Activated CD8-positive, alpha-beta memory T cell treated with anti-CD3 and anti-CD28 coated beads, Interleukin-2, amount 50 U/mL, for 1 hour (primary cell): ENCODE results near the gene NLRP12.
"Not testable (repeated sequence)": the region's sequence is repeated elsewhere in the genome, so short reads cannot be mapped to it uniquely, and the experiment has no call there.

Experiments used
- DNase-seq: peaks from one replicate; pipeline ENCODE4 v3.0.0-alpha.2; 2020; ENCODE audit errors: extremely low read depth

Gene NLRP12

DNA sequence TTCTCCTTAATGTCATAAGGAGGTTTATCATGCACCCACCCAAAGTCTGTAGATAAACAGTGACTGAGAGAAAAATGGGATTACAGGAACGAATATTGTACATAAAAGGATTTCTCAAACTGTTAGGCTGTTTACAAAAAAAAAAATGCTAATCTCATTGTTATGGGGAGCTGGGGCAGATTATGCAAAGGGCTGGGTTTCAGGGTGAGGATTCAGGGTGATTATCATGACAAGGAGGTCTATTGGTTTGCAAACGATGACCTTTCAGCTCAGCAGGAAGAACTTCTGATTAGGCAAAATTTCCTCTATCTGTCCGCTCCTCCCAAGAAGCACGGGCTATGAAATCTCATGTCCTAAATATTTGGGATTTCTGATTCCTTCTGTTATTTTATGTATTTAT is 41.4 kb downstream of the NLRP12 start:
- DNase-seq = no peak

DNA sequence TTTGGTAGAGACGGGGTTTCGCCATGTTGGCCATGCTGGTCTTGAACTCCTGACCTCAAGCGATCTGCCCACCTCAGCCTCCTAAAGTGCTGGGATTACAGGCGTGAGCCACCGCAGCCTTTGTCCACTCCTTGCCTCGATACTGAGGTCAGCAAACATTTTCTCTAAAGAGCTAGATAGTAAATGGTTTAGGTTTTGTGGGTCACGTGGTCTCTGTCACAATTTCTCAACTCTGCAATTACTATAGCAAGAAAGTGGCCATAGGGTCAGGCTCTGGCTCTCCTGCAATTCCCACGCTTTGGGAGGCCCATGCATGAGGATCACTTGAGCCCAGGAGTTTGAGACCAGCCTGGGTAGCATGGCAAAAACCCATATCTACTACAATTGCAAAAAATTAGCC is 42.8 kb downstream of the NLRP12 start:
- DNase-seq = not testable (repeated sequence)

DNA sequence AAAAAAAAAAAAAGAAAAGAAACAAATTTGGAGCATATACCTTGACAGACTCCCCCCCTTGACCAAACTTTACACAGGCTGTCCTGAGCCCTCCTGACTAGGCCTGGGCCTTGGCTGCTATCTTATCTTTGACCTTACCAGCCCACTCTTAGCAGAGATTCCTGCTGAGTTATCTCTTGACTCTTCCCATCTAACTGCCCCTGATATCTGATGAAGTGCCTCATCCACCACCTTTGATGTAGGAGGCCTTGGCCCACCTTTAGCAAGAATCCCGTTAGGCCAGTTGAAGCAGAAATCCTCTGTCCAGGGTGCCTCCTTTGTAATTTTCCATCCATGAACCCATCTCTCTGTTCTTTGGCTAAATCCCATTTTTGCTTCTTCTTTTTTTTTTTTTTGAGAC is 43.6 kb downstream of the NLRP12 start:
- no peak for DNase-seq

DNA sequence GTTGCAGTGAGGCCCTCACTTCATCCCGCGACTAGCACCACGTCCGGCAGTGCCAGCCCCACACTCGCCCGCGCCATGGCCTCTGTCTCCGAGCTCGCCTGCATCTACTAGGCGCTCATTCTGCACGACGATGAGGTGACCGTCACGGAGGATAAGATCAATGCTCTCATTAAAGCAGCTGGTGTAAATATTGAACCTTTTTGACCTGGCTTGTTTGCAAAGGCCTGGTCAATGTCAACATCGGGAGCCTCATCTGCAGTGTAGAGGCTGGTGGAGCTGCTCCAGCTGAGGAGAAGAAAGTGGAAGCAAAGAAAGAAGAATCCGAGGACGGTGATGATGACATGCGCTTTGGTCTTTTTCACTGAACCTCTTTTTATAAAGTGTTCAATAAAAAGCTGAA is 48.6 kb downstream of the NLRP12 start:
- no peak for DNase-seq

DNA sequence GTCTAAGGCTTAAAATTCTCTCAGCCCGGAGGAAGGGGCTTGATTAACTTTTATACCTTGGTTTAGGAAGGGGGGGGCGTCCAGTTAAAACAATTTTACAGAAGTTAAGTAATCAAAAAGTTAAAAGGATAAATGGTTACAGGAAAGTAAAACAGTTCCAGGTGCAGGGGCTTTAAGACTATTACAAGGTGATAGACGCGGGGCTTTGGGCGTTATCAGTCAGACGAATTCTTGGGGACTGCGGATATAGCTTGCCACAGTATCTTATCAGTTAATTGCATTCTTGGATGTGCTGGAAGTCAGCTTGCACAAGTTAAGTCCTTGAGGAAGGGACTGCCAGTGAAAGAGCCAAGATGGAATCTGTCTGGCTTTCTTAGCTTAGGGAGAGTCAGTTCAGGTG is 49.6 kb downstream of the NLRP12 start:
- not testable (repeated sequence) for DNase-seq

DNA sequence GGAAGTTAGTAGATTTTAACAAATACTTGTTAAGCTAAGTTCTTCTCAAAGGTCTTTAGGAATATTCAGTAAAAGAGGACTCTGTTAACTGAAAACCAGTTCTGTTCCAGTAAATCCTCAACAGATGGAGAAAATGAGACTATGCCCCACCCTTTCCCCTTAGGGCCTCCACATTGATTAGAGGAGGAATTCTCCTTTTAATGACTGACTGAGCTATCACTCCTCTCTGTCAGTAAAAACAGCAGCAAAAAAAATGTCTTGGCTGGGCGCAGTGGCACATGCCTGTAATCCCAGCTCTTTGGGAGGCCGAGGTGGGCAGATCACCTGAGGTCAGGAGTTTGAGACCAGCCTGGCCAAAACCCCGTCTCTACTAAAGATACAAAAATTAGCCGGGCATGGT is 50.1 kb downstream of the NLRP12 start:
- DNase-seq = no peak

DNA sequence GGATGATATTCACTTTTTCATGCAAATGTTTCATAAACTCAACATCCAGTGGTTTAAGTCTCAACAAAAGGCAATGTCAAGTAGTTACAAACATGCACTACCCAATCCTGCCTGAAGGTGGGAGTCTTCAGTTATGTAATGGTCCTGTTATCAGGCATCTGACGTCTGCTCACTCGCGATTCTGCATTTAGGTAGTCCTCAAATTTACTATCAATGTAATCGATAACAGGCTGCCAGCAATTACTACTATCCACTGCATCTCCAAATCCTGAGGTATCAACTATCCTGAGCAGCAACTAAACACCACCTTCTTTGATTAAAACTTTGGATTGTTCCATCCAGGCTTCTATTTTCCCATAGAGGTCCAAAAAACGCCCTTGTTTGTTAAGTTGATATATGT is 51.2 kb downstream of the NLRP12 start:
- DNase-seq = no peak

DNA sequence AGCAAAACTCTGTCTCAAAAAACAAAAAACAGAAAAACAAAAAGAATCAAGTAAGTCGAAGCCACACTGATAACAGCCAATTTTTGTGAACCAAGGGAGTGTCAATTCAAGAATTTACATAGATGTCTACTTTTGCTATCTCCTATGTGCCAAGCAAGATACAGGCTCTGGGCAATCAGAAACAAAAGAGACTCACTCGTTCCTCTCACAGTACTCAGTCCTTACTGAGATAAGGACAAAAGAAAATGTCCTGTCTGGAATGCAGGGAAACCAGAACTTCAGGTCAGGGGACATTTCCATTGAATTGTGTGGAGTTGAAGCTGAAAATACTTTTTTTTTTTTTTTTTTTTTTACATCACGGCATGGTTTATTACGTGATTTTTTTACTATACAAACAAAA is 53.0 kb downstream of the NLRP12 start:
- no peak for DNase-seq

DNA sequence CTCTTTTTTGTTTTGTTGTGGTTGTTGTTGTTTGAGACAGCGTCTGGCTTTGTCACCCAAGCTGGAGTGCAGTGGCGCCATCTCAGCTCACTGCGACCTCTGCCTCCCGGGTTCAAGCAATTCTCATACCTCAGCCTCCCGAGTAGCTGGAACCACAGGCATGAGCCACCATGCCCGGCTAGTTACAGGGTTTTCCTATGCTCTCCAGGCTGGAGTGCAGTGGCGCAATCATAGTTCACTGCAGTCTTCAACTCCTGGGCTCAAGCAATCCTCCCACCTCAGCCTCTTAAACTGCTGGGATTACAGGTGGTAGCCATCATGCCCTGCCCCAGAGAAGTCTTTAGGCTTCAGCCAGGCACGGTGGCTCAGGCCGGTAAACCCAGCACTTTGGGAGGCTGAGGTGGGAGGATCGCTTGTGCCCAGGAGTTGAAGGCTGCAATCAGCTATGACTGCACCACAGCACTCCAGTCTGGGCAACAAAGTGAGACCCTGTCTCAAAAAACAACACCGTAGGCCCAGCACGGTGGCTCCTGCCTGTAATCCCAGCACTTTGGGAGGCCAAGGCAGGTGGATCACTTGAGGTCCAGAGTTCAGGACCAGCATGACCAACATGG is 54.3 kb downstream of the NLRP12 start:
- not testable (repeated sequence) for DNase-seq

DNA sequence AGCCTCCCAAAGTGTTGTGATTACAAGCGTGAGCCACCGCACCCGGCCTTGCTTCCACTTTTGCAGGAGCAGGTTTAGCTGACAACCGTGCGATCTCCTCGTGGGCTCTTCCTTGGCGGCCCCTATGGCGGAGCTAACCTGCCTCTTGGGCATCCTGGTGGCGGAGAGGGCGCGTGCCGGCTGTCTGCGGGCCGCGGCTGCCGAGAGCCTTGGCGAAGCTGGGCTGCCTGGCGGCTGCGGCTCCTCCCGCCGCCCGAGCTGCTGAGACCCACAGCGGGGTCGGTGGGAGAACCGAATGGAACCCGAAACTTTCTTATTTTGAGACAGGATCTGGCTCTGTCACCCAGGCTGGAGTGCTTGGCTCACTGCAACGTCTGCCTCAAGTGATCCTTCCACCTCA is 55.7 kb downstream of the NLRP12 start:
- no peak for DNase-seq

DNA sequence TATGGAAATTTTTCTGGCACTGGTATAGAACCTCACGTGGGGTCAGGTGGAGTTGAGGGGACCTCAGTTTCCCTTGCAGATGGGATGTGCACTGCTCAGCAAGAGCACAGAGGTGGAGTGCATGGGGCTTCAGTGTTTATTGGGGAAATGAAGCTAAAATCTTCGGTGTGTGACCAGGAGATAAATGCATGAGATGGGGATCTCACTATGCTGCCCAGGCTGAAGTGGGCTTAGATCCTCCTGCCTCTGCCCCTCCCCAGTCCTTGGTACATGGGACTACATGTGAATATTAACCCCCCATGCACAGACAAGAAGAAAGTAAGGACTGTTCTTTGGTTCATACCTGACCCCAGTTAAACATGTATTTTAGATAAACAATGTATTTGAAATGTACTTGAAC is 65.1 kb downstream of the NLRP12 start:
- DNase-seq = not testable (repeated sequence)
